H1 (cell line): ENCODE data around the gene RPS6KA5. TPM values are rescaled to one million over a fixed set of nuclear protein-coding genes. Genes with fewer than 3 reads are reported as not detected.

Experiments used
- CTCF ChIA-PET: fragments of 300-600 bp; sonication (Branson Sonifier 250); formaldehyde crosslinking; loops from one replicate; lab custom pipeline; 2021; ENCODE audit not compliant: partially characterized antibody; lab: Charles Lee
- POLR2A ChIA-PET: fragments of 300-600 bp; sonication (Branson Sonifier 250); formaldehyde crosslinking; loops from one replicate; lab custom pipeline; 2021; ENCODE audit warnings: inconsistent platforms; ENCODE audit not compliant: partially characterized antibody; lab: Charles Lee
- DNase-seq, 2 experiments: peaks; one replicate each; pipeline versions ENCODE4 v3.0.0 to v3.0.0-alpha.2; 2010 to 2022; ENCODE audit warnings: low spot score in 2 of 2, low read depth in 1 of 2, mixed read lengths in 1 of 2
- FAIRE-seq: peaks from 2 replicates; lab custom pipeline; 2011; peaks lifted over from hg19 to GRCh38; lab: Jason Lieb, UNC
- H2AFZ ChIP-seq: 2 replicates; pipeline ENCODE4 v1.8.1; 2012; ENCODE audit warnings: low read length, inconsistent platforms
- H2AK5ac ChIP-seq: 2 replicates; pipeline ENCODE4 v1.6.1; 2013; ENCODE audit warnings: low read depth, low read length
- H2BK120ac ChIP-seq: replicated peaks from 2 replicates; pipeline ENCODE3; 2013; ENCODE audit warnings: low read depth, low read length, inconsistent platforms
- H2BK12ac ChIP-seq: 2 replicates; pipeline ENCODE4 v1.6.1; 2013; ENCODE audit warnings: low read depth, low read length
- H2BK15ac ChIP-seq: 2 replicates; pipeline ENCODE4 v1.6.1; 2013; ENCODE audit warnings: low read length
- H2BK20ac ChIP-seq: 2 replicates; pipeline ENCODE4 v1.6.1; 2013; ENCODE audit warnings: low read length
- H2BK5ac ChIP-seq: 2 replicates; pipeline ENCODE4 v1.6.1; 2013; ENCODE audit warnings: low read depth, low read length
- H3K14ac ChIP-seq: 2 replicates; pipeline ENCODE4 v1.6.1; 2013; ENCODE audit warnings: inconsistent platforms; ENCODE audit not compliant: insufficient read length
- H3K18ac ChIP-seq: 2 replicates; pipeline ENCODE4 v1.6.1; 2013; ENCODE audit warnings: low read length; ENCODE audit errors: extremely low read depth
- H3K23ac ChIP-seq: 2 replicates; pipeline ENCODE4 v1.6.1; 2013; ENCODE audit warnings: inconsistent platforms; ENCODE audit not compliant: insufficient read length
- H3K23me2 ChIP-seq: 2 replicates; pipeline ENCODE4 v1.6.1; 2013; ENCODE audit warnings: low read depth, low read length
- H3K27ac ChIP-seq: 2 replicates; pipeline ENCODE4 v1.6.1; 2011; ENCODE audit warnings: low read depth, low read length, inconsistent platforms
- H3K27me3 ChIP-seq, 4 experiments: replicated peaks in 1 of 4; 1 replicate in 1 of 4; 2 replicates in 3 of 4; pipeline versions ENCODE4 v1.6.1 to v1.8.1; 2011 to 2013; ENCODE audit warnings: low read length in 3 of 4, mild to moderate bottlenecking in 3 of 4, inconsistent platforms in 2 of 4, mixed read lengths in 2 of 4, moderate library complexity in 1 of 4; ENCODE audit not compliant: control insufficient read depth in 3 of 4, insufficient read depth in 3 of 4; ENCODE audit errors: extremely low read depth in 1 of 4
- H3K36me3 ChIP-seq, 4 experiments: 2 replicates each; pipeline versions ENCODE4 v1.6.1 to v1.8.1; 2011 to 2013; ENCODE audit warnings: mild to moderate bottlenecking in 4 of 4, low read length in 3 of 4, moderate library complexity in 2 of 4, control low read depth in 1 of 4, inconsistent platforms in 1 of 4; ENCODE audit not compliant: insufficient read depth in 4 of 4, control insufficient read depth in 2 of 4
- H3K4ac ChIP-seq: replicated peaks from 2 replicates; pipeline ENCODE3; 2013; ENCODE audit warnings: low read length, low read depth, mixed read lengths, inconsistent platforms; ENCODE audit not compliant: insufficient read length
- H3K4me1 ChIP-seq, 4 experiments: replicated peaks in 1 of 4; 1 replicate in 1 of 4; 2 replicates in 3 of 4; pipeline versions ENCODE4 v1.6.1 to v1.8.1; 2011 to 2013; ENCODE audit warnings: low read length in 3 of 4, inconsistent platforms in 2 of 4, mixed read lengths in 1 of 4; ENCODE audit not compliant: insufficient read depth in 4 of 4, control insufficient read depth in 3 of 4
- H3K4me2 ChIP-seq, 2 experiments: 2 replicates each; pipeline versions ENCODE4 v1.6.1 to v1.8.1; 2011 to 2013; ENCODE audit warnings: low read depth in 2 of 2, low read length in 2 of 2, control low read depth in 1 of 2, inconsistent platforms in 1 of 2, mild to moderate bottlenecking in 1 of 2; ENCODE audit not compliant: insufficient read depth in 1 of 2
- H3K4me3 ChIP-seq, 4 experiments: fragments of 200-600, 300-600 bp in 1 of 4; sonication (generic), shearing (Covaris generic), sonication (Bioruptor Twin) in 1 of 4; 2 replicates each; pipeline versions ENCODE4 v1.5.1 to v1.8.1; 2011 to 2016; ENCODE audit warnings: low read length in 4 of 4, low read depth in 3 of 4, control low read depth in 2 of 4, inconsistent platforms in 2 of 4, mild to moderate bottlenecking in 2 of 4, mixed read lengths in 1 of 4, moderate library complexity in 1 of 4; ENCODE audit not compliant: insufficient read depth in 2 of 4; ENCODE audit errors: extremely low read depth in 1 of 4
- H3K56ac ChIP-seq: replicated peaks from 2 replicates; pipeline ENCODE3; 2013; ENCODE audit warnings: low read depth, mild to moderate bottlenecking, mixed read lengths, low read length, inconsistent platforms; ENCODE audit not compliant: insufficient read length
- H3K79me1 ChIP-seq: 2 replicates; pipeline ENCODE4 v1.6.1; 2013; ENCODE audit warnings: low read depth, low read length, control low read depth
- H3K79me2 ChIP-seq, 2 experiments: 2 replicates each; pipeline versions ENCODE4 v1.6.1 to v1.8.1; 2012 to 2013; ENCODE audit warnings: low read length in 2 of 2, mild to moderate bottlenecking in 2 of 2, inconsistent platforms in 1 of 2; ENCODE audit not compliant: insufficient read depth in 2 of 2, control insufficient read depth in 1 of 2
- H3K9ac ChIP-seq, 4 experiments: replicated peaks in 1 of 4; 1 replicate in 1 of 4; 2 replicates in 3 of 4; pipeline versions ENCODE4 v1.6.1 to v1.8.1; 2011 to 2013; ENCODE audit warnings: low read depth in 3 of 4, low read length in 3 of 4, control low read depth in 2 of 4, mild to moderate bottlenecking in 2 of 4, moderate library complexity in 2 of 4, inconsistent platforms in 1 of 4; ENCODE audit errors: extremely low read depth in 1 of 4
- H3K9me3 ChIP-seq, 2 experiments: 2 replicates each; pipeline versions ENCODE4 v1.6.1 to v1.8.1; 2012 to 2013; ENCODE audit warnings: mild to moderate bottlenecking in 2 of 2, moderate library complexity in 2 of 2, control low read depth in 1 of 2, inconsistent platforms in 1 of 2, low read depth in 1 of 2, low read length in 1 of 2, mixed read lengths in 1 of 2; ENCODE audit not compliant: insufficient read depth in 2 of 2
- H4K20me1 ChIP-seq, 2 experiments: replicated peaks in 1 of 2; 2 replicates each; pipeline versions ENCODE3 to v1.8.1; 2011 to 2013; ENCODE audit warnings: inconsistent platforms in 2 of 2, low read length in 2 of 2, mild to moderate bottlenecking in 1 of 2; ENCODE audit not compliant: insufficient read depth in 2 of 2, control insufficient read depth in 1 of 2
- H4K5ac ChIP-seq: 2 replicates; pipeline ENCODE4 v1.6.1; 2013; ENCODE audit warnings: low read length, low read depth, mixed read lengths, inconsistent platforms; ENCODE audit not compliant: insufficient read length
- H4K8ac ChIP-seq: 2 replicates; pipeline ENCODE4 v1.8.0; 2013; ENCODE audit warnings: mild to moderate bottlenecking, moderate library complexity, low read length, inconsistent platforms; ENCODE audit not compliant: insufficient read depth; ENCODE audit errors: extremely low read depth
- H4K91ac ChIP-seq: replicated peaks from 2 replicates; pipeline ENCODE3; 2013; ENCODE audit warnings: low read length, mixed read lengths, inconsistent platforms; ENCODE audit not compliant: insufficient read length
- SIRT6 ChIP-seq: IDR thresholded peaks from one replicate; pipeline ENCODE4 v1.7.1; 2012; ENCODE audit warnings: low read length, inconsistent platforms
- WGBS, 2 experiments: shearing (Covaris generic) in 1 of 2; methylation state at CpG; one replicate each; pipeline versions ENCODE4 v1.1.6 to v1.1.7; 2013 to 2015; ENCODE audit warnings: low lambda C conversion rate in 2 of 2, mixed read lengths in 2 of 2, inconsistent platforms in 1 of 2, low coverage in 1 of 2, missing lambda C conversion rate in 1 of 2; ENCODE audit not compliant: insufficient replicate concordance in 2 of 2, insufficient coverage in 1 of 2, insufficient read length in 1 of 2; ENCODE audit errors: extremely low coverage in 1 of 2, missing lambda C conversion rate in 1 of 2; 5-methylcytosine and 5-hydroxymethylcytosine counted together
- polyA plus RNA-seq, 7 experiments: library from polyadenylated mRNA; depleted of rRNA in 3 of 7; stranded (reverse) in 5 of 7; unstranded in 2 of 7; fragments of >200 nt in 5 of 7; fragments of 200-250 nt in 2 of 7; gene quantifications; 1 replicate in 5 of 7; 2 replicates in 1 of 7; 4 replicates in 1 of 7; pipeline versions ENCODE4 v1.2.1 to v1.2.3, GENCODE V29; 2011 to 2013; ENCODE audit warnings: missing spikeins in 2 of 7, mixed read lengths in 2 of 7
- total RNA-seq: library from RNA; stranded (reverse); fragmentation: NEBNext Ultra II Directional; extraction: Animal tissue kit (Norgen Biotek cat#: 25700); gene quantifications from 2 replicates; pipeline ENCODE4 v1.2.1, GENCODE V29; 2021

The RPS6KA5 gene
- total and polyA plus RNA-seq, 2 of the 8 experiments (the other 6 are each of a cell fraction or from before 2014, with no cell fraction given): 0.85 to 3.1 TPM

DNA sequence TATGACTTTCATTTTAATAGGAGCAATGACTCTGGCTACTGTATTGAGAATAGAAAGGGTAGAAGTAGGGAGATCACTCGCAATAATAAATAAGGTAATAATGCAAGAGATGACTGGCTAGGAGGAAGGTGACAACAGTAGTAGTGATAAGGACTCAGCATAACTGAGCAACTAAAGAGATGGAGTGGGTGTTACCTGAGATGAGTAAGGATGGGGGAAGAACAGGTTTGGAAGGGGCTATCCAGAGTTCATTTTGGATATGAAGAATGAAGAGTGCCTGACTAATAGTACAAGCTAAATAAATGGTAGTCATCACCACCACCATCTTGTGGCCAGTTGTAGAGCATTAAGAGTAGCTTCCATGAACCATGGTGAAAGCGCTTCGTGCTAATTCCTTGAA is 101.1 kb downstream of the RPS6KA5 start:
- Histone ChIP-seq H3K18ac (no peak overlapping the region), H3K9me3 (no peaks in the 10 kb centered on the region), H3K4ac (no peak overlapping the region), H3K27me3 (no peaks in the 10 kb centered on the region), H4K91ac (no peak overlapping the region), H2BK15ac (no peak overlapping the region), H2BK20ac (no peak overlapping the region), H2BK12ac (no peak overlapping the region), H3K4me3 (no peak overlapping the region), H3K23ac (no peak overlapping the region), H3K4me1 (no peaks in the 10 kb centered on the region), H3K27ac (no peak overlapping the region), H3K9ac (no peak overlapping the region), H3K36me3 (no peaks in the 10 kb centered on the region), H4K20me1 (no peaks in the 10 kb centered on the region), H4K8ac (no peak overlapping the region), H3K14ac (no peak overlapping the region), H3K56ac (no peak overlapping the region), H3K4me2 (no peak overlapping the region), H3K79me2 (no peaks in the 10 kb centered on the region), H3K79me1 (no peaks in the 10 kb centered on the region), H2AFZ (no peak overlapping the region), H2BK5ac (no peak overlapping the region), H2AK5ac (no peak overlapping the region), H4K5ac (no peak overlapping the region), H3K23me2 (no peaks in the 10 kb centered on the region), H2BK120ac (no peak overlapping the region)
- ChIA-PET CTCF (no interaction called here), POLR2A (no interaction called here)
- DNase-seq (no peak), FAIRE-seq (no peak)
- no peak for TF ChIP-seq SIRT6
- WGBS, 2 experiments: 87% methylated on average over 3 of the region's 3 CpGs; no CpG with 5 or more reads in 1 of the 2 experiments
